Activated CD4-positive, alpha-beta T cell treated with anti-CD3 and anti-CD28 coated beads, Interleukin-10, Interleukin-2, amounts not matched to agents 100 ng/mL and 50 ng/mL, durations not matched to agents 16 hours and 8 hours (primary cell): ENCODE measurements around the gene SYNE2.

ENCODE experiments used
- DNase-seq: peaks from one replicate; pipeline ENCODE4 v3.0.0-alpha.2; 2020

SYNE2 gene

GRCh38 chr14:64225151-64225757 is 372.4 kb downstream of the SYNE2 start:
- no peak for DNase-seq

DNA sequence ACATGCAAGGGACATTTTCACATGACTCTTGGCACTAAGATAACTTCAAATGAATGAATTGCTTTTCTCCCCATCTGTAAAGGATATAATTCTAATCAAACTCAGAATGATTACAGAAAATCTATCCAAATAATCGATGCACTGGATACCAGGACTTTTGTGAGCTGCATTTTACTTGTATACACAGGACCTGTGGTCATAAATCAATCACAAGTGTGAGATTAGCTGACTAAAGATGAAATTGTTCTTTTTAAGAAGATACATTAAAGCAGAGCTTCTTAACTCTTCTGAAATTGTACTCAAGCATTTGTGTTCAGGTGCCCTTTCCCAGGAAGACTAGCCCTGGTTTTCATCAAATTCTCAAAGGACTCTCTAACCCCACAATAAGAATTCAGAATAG is 375.1 kb downstream of the SYNE2 start:
- no peak for DNase-seq

DNA sequence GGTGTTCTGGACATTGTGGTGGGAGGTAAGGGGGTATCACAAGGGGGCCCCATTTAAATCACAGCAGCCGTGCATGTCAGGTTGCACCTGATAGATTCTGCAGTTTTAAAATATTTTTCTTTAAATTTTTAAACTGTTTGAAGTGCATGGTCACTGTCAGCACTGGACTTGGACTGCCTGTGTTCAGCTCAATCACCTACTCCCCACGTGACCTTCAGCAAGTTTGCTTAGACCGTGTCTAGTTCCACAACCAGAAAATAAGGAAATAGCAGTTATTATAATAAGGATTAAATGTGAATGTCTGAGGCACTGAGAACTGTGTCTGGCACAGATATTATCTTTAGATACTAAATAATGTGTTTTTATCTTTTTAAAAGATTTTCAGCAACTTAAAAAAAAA is 376.7 kb downstream of the SYNE2 start:
- DNase-seq, result no peak

DNA sequence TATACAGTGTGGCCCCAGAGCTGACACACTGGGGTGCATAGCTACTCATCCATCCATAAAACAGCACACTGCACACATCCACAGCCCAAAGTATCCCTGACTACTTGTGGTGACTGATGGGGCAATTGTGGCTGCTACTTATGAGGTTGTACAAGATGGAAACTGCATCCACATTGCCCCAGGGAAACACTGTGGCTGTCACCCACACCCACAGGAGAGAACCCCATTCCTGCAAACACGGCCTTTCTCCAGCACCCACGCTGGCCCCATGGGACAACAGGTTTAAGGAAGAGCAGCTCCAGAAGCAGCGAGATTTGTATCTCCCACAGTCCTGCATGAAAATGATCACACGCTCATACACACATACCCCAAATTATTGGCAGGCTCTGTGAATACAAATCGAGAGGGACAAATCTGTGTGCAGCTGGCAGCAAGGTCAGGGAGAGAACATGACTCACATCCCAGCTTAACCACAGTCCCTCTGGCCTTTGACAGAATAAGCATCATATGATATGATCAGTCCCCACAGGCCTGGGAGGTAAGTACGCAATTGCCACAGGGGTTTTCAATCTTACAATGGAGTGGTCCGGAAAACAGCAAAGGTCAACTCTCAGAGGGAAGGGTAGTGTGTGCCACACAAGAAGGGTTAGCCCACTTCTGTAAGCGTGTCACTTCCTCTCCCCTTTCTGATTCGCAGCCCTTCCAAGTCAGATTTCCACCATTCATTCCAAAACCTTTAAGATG is 379.5 kb downstream of the SYNE2 start:
- peak; percentile 86 for DNase-seq

GRCh38 chr14:64232944-64233343 is 380.1 kb downstream of the SYNE2 start:
- no peak for DNase-seq

DNA sequence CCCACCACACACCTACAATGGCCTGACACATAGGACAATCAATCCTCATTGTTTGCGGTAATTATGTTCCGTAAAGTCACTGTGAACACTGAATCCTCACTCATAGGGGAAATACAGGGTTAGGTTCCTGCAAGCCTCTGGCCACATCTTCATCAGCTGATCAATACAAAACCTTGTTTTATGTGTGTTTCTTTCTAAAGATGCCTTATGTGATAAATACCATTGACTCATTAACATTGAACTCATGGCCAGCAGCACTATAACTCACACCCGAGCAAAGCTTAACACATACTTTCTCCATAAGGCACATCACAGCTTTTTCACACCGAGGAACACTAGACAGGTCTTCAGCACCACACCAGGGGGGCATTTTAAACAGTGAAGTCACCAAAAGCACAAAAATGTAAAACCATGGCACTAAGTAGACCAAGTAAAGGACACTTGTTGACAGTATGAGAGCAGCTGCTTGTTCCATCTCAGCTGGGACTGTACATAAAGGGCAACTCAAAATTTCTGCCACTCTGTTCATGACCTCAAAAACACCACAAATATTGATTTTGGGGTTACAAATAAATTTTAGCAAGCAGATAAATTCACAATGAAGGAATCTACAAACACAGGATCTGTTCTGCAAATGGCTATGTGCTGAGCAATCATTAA is 380.9 kb downstream of the SYNE2 start:
- no peak for DNase-seq

GRCh38 chr14:64234877-64235651 is 382.3 kb downstream of the SYNE2 start:
- DNase-seq, result no peak

DNA sequence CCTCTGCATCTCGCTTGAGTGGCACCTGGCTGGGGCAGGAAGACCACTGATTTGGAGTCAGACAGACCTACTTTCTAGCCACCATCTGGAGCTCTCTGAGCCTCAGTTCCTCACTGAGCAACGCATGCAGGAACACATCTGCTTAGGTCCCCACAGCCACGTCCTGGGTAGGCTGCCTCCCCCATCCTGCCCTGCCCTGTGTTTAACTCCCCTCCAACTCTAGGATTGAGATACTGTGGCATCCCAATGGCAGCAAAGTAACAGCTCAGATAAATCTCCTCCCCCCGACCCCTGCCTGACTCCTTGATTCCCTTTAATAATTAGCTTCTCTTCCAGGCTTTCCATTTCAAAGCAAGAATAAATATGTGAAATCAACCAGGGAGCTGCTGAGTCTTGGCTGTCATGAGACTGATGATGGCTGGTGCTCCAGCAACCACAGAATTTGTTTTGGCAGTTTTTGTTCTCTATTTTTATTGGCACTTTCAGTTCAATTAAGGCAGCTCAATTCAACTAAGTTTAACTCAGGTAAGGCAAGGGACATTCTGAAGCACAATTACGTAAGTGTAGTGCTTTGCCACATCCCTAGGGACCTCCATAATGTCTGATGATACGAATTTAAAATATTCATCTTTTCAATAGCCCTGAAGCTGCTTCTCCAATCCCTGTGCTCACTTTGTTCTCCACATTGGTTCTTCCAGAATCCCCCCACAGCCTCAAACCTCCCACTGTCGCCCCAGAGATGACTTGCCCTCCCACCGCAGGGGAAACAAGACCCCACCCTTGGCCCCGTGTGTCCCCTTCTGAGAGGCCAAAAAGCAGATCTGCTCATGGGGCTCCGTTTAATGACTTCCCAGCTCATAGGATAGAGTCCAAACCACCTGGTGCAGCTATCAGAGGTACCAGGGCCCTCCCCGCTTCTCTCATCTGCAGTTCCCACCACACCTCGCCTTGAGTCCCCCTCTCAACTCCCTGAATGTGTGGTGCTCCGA is 383.1 kb downstream of the SYNE2 start:
- DNase-seq, result no peak

DNA sequence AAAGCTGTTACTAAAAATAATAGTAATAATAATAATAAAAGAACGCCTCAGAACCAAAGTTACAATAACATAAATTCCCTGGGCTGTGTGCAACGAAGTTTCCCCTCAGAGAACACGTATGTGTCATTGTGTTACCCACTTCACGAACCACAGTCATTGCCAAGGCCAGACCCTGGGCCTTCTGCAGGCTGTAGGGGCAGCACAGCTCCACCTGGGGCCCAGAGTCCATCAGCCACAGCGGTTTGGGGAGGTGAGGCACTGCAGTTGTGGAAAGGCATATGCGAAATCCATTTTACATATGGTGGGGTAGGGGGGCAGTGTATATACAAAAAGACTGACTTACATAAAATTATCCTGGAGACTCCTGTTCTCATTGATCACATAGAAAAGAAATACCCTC is 385.2 kb downstream of the SYNE2 start:
- no peak for DNase-seq

DNA sequence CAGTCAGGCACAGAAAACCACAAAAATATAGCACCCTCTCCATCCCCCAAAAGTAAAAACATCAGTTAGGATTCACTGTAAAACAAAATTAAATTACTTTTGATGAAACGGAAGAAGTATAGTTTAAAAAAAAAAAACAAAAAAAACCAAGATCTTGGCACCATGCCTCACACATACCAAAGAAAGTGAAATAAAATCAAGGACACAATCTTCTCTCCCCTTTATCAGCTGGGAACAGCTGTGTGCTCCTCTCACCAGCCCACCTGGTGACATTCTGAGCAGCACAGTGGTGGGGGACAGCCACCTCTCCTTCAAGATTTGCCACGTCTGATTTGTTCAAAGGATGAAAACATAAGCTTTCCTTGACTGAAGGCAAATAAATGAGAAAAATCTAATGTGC is 385.8 kb downstream of the SYNE2 start:
- no peak for DNase-seq

GRCh38 chr14:64244279-64244678 is 391.5 kb downstream of the SYNE2 start:
- no peak for DNase-seq

DNA sequence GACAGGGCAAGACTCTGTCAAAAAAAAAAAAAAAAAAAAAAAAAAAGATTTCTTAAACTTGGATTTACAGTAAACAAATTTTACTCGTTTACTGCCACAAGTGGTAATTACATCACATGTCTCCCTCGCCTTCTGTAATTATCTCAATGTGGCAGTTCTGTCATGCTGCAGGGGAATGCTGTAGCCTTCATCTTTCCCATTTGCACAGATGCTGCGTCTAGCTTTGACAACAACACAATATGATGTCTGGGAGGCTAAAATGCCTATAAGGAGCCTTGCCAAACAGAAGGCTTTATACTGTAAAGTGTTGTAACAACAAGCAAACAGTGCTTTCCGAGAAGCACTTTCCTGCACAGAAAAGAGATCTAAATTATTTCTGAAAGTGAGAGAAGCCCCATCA is 392.7 kb downstream of the SYNE2 start:
- no peak for DNase-seq

DNA sequence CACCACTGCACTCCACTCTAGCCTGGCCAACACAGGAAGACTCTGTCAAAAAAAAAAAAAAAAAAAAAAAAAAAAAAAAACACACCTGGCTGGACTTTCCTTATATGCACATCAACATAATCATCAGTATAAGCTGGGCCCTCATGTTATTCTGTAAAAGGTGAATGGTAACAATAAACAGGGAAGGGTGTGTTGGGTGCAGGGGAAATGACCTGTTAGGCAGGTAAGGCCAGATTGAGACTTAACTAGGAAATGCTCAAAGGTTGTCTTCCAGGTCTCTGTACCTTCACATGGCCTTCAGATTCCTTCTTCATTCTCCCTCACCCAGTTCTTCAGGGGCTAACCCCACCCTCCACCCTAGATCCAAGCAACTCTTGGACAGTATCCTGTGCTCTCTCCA is 393.9 kb downstream of the SYNE2 start:
- DNase-seq, result no peak

DNA sequence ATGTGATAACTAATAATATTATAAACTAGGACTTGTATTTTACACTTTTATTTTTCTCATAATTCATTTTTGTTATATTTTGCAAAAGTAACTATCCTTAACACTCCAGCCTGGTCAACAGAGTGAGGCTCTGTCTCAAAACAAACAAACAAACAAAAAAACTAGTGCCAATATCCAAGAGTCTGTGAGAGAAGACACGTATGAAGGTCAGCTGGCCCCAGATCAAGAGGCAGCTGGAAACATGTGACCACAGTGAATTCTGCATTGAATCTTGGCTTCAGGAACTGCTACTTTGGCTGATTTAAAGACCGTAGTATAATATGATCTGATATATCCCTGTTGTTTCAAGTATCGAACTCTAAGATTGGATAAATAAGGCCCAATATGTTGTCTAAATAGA is 394.4 kb downstream of the SYNE2 start:
- DNase-seq, result no peak

DNA sequence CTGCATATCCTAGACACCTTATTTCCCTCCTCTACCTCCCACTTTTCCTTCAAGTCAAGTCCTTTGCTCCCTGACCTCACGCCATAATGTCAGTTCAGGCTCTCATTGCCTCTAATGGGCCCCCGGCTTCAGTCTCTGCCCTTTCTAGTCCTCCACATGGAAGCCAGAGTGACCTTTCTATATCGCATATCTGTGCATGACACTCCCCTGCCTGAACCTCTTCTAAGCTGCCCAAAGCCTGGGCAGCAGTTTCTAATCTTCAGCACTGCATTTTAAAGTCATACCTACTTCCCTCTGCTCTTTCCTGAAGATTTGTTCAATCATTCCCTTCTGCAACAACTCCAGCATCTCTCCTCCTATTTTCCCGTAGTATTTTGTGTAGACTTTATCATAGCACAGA is 395.9 kb downstream of the SYNE2 start:
- DNase-seq, result no peak

DNA sequence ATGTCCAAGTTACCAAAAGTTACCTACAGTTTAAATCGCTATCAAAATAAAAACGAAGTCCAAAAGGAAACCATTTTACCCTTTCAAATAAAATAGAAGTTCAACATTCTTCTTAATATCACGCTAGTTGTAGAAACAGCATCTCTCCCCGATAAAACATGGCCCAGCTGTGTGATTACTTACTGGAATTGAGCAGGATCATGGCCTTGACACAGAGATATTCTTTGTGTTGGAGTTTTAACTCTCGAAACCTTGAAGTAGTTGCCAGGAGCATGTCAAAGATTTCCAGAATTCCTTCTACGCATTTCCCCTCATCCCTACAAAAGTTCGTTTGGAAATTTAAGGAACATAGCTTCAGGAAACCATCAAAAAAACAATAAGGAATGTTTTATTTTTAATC is 396.6 kb downstream of the SYNE2 start:
- no peak for DNase-seq

GRCh38 chr14:64253672-64254071 is 400.9 kb downstream of the SYNE2 start:
- no peak for DNase-seq

DNA sequence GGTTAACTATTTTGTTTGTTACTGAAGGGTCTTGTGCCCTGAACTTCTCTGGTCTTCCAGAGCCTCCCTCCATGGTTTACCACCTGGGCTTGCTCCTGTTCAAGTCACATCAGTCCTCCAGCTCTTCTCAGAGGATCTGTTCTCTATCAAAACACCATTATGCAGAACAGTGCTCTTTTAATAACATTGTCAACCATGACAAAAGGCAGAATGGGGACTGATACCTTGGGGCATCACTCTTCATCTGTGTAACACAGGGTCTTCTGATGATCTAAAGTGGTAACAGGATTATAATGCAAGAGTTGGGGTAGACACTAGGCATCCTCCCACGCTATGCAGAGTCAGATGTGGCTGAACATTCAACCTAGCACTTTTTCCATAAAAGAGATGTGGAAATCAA is 403.0 kb downstream of the SYNE2 start:
- no peak for DNase-seq

DNA sequence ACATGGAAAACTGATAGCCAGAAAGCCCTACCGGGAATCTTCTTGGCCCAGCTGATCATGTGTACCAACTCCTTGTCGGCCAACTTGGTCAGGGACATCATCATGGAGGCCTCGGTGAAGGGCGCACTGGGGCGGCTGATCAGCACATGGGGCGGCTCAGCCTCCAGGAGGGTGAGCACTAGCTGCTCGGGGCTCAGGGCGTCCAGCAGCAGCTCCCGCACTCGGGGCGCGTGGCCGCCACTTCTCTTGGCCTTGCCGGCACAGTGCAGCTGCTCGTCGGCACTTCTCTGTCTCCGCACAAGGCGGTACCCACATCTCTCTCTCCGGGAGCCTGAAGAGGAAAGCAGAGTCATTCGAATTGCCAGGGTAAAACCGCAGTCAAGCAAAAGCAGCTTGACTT is 407.6 kb downstream of the SYNE2 start:
- DNase-seq, result no peak

GRCh38 chr14:64265222-64265621 is 412.4 kb downstream of the SYNE2 start:
- DNase-seq, result no peak

DNA sequence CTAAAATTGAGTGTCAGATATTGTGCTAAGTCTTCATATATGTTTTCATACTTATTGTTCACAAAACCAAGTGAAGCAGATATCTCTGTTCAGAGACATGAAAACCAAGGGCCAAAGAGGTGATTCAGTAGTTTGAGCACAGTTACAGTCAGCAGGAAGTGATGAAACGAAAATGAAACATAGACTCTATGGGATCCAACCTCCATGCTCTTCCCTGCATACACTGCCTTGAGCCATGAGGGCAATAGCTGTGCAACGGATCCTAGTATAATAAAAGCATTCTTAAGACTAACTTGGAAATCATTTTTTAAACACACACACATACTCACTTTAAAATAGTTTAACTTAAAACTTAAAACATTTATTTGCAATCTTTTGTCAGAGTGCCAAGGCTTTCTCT is 413.4 kb downstream of the SYNE2 start:
- peak; percentile 38 for DNase-seq

GRCh38 chr14:64272019-64272418 is 419.2 kb downstream of the SYNE2 start:
- DNase-seq, result no peak
